NCI-H146 (cell line): ENCODE data around the gene OTOP1.
"Not testable (repeated sequence)": the region's sequence is repeated elsewhere in the genome, so short reads cannot be mapped to it uniquely, and the experiment has no call there.

Experiments
- DNase-seq: peaks from one replicate; lab custom pipeline; 2025; lab: John Stamatoyannopoulos, UW

The OTOP1 gene

GRCh38 chr4:4233610-4234009 lies 6.9 kb upstream of the OTOP1 start:
- DNase-seq, result no peak

- no peak for DNase-seq
These were observed 1.6 kb upstream of the OTOP1 start for GRCh38 chr4:4228356-4228668.

- DNase-seq, result no peak
These were observed 1.0 kb upstream of the OTOP1 start for GRCh38 chr4:4227510-4228355.

- peak; percentile 35 for DNase-seq
These were observed 669 bp downstream of the OTOP1 start for GRCh38 chr4:4225915-4226605.

- no peak for DNase-seq
These were observed 9.6 kb downstream of the OTOP1 start for GRCh38 chr4:4217113-4217512.

GRCh38 chr4:4216648-4217047 lies 10.1 kb downstream of the OTOP1 start:
- no peak for DNase-seq

- not testable (repeated sequence) for DNase-seq
These were observed 13.1 kb downstream of the OTOP1 start for GRCh38 chr4:4213674-4214073.

GRCh38 chr4:4206204-4206603 lies 20.5 kb downstream of the OTOP1 start:
- no peak for DNase-seq

GRCh38 chr4:4204401-4204745 lies 22.4 kb downstream of the OTOP1 start:
- no peak for DNase-seq

- DNase-seq, result no peak
These were observed 22.9 kb downstream of the OTOP1 start for GRCh38 chr4:4203688-4204400.

GRCh38 chr4:4202510-4202909 lies 24.2 kb downstream of the OTOP1 start:
- no peak for DNase-seq

GRCh38 chr4:4200624-4201023 lies 26.1 kb downstream of the OTOP1 start:
- DNase-seq, result no peak

GRCh38 chr4:4195354-4195753 lies 31.4 kb downstream of the OTOP1 start:
- DNase-seq, result no peak

- DNase-seq, result peak; percentile 86
These were observed 38.2 kb downstream of the OTOP1 start for GRCh38 chr4:4188557-4188956.

- DNase-seq, result no peak
These were observed 41.2 kb downstream of the OTOP1 start for GRCh38 chr4:4185528-4185927.

- no peak for DNase-seq
These were observed 43.7 kb downstream of the OTOP1 start for GRCh38 chr4:4182835-4183568.

GRCh38 chr4:4170596-4171150 lies 56.1 kb downstream of the OTOP1 start:
- DNase-seq, result no peak

- DNase-seq, result not testable (repeated sequence)
These were observed 58.5 kb downstream of the OTOP1 start for GRCh38 chr4:4167981-4168780.

- not testable (repeated sequence) for DNase-seq
These were observed 59.7 kb downstream of the OTOP1 start for GRCh38 chr4:4166986-4167385.

- not testable (repeated sequence) for DNase-seq
These were observed 60.9 kb downstream of the OTOP1 start for GRCh38 chr4:4165701-4166392.
